Measurements from ENCODE around the gene LYPD5.

DNA sequence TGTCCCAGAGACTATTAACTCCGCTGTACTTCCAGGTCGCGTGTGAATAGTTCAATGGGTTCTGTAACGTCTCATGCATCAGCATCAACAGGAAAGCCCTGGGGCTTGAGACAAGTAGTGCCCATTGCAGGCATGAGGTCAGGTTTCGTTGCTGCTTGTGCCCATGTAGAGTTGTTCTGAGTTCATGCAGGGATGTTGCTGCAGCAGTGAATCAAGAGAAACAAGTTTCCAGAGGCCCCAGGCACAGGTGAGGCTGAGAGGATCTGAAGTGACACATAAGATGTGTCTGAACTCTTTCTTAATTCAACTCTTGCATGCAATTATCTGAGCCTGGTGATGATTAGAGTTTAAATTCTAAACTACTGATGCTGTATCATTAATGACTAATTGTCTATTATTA is 16.3 kb upstream of the LYPD5 start:
- TF ChIP-seq, protein P1, sequence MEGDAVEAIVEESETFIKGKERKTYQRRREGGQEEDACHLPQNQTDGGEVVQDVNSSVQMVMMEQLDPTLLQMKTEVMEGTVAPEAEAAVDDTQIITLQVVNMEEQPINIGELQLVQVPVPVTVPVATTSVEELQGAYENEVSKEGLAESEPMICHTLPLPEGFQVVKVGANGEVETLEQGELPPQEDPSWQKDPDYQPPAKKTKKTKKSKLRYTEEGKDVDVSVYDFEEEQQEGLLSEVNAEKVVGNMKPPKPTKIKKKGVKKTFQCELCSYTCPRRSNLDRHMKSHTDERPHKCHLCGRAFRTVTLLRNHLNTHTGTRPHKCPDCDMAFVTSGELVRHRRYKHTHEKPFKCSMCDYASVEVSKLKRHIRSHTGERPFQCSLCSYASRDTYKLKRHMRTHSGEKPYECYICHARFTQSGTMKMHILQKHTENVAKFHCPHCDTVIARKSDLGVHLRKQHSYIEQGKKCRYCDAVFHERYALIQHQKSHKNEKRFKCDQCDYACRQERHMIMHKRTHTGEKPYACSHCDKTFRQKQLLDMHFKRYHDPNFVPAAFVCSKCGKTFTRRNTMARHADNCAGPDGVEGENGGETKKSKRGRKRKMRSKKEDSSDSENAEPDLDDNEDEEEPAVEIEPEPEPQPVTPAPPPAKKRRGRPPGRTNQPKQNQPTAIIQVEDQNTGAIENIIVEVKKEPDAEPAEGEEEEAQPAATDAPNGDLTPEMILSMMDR (IDR thresholded peaks at IDR 0.05) = no peak
- no peak for TF ChIP-seq POLR2A (IDR thresholded peaks at IDR 0.05)

Data from testis (tissue), 2 donors.